Measurements from ENCODE around the gene KIF2A. TPM values are rescaled to one million over a fixed set of nuclear protein-coding genes. Genes with fewer than 3 reads are reported as not detected.

The KIF2A gene
- total and polyA plus RNA-seq, 2 of the 4 experiments (the other 2 are of a cell fraction) = 23.6 to 37.3 TPM

GRCh38 chr5:62373382-62373781 lies 67.4 kb downstream of the KIF2A start:
- intact Hi-C loops (cut with micrococcal nuclease) = no loop called here
- Histone ChIP-seq H3K36me3 (ENCODE audit: control insufficient read depth, insufficient read depth, low read length) (peaks cover 20% of the 10 kb centered on the region), H3K27me3 (ENCODE audit: control insufficient read depth, insufficient read depth, low read length) (no peaks in the 10 kb centered on the region), H2BK5ac (ENCODE audit: low read depth, low read length, poor library complexity, severe bottlenecking) (no peak overlapping the region), H2AK9ac (replicated peaks; ENCODE audit: low read depth, low read length, poor library complexity) (no peak overlapping the region), H3K4ac (ENCODE audit: low read depth, low read length) (no peak overlapping the region), H2BK120ac (ENCODE audit: low read depth, low read length) (no peak overlapping the region), H3K18ac (ENCODE audit: low read depth, low read length) (no peak overlapping the region), H3K27ac (ENCODE audit: insufficient read depth, low read length) (no peak overlapping the region), H4K20me1 (ENCODE audit: insufficient read depth, low read length) (no peaks in the 10 kb centered on the region), H4K91ac (ENCODE audit: insufficient read depth, low read depth, low read length) (no peak overlapping the region), H3K14ac (replicated peaks; ENCODE audit: low read depth, low read length) (no peak overlapping the region), H3K9me3 (ENCODE audit: control insufficient read depth, insufficient read depth, low read length) (no peaks in the 10 kb centered on the region), H3K4me2 (ENCODE audit: low read depth, low read length) (no peak overlapping the region), H3K56ac (ENCODE audit: extremely low read depth, insufficient read depth, low read length) (no peak overlapping the region), H2AFZ (replicated peaks; ENCODE audit: low read length, poor library complexity) (no peak overlapping the region), H2BK20ac (ENCODE audit: low read depth, low read length) (no peak overlapping the region), H2AK5ac (ENCODE audit: low read depth, low read length) (no peak overlapping the region), H3K4me3 (ENCODE audit: insufficient read depth, low read depth, low read length) (no peak overlapping the region), H3K9me1 (ENCODE audit: insufficient read depth, low read length) (no peaks in the 10 kb centered on the region), H4K8ac (ENCODE audit: low read depth in 2 of 2, low read length in 2 of 2) (no peak overlapping the region), H3K23ac (ENCODE audit: low read depth, low read length) (no peak overlapping the region), H3K79me1 (ENCODE audit: low read depth in 1 of 2, low read length in 2 of 2) (peaks cover 3% of the 10 kb centered on the region in 2 experiments; a peak in 1 of 4 replicates), H3K9ac (ENCODE audit: low read depth, low read length) (no peak overlapping the region), H4K5ac (ENCODE audit: low read depth, low read length) (no peak overlapping the region), H3K4me1 (ENCODE audit: control insufficient read depth, insufficient read depth, low read length) (no peaks in the 10 kb centered on the region), H2BK15ac (ENCODE audit: low read depth, low read length) (no peak overlapping the region)
- ATAC-seq (ENCODE audit: low read depth) = no peak
- DNase-seq = no peak
- no TSS peak for BruUV-seq (replicated peaks)
- ChIA-PET CTCF (no interaction called here), POLR2A (ENCODE audit: unreplicated experiment) (no interaction called here)
- dilution Hi-C loops (cut with HindIII; ENCODE audit: low sequenced_read_pairs, unreplicated experiment) = no loop called here
- no CpG with 5 or more reads among the region's 3 CpGs for WGBS, 2 experiments (ENCODE audit: extremely low coverage in 2 of 2, insufficient read length in 1 of 2)
- in situ Hi-C loops (cut with MboI; ENCODE audit: low sequenced_read_pairs) = no loop called here
- TF ChIP-seq MAZ (IDR thresholded peaks at IDR 0.05; ENCODE audit: borderline replicate concordance, low read depth, low read length) = no peak
- no peak for TF ChIP-seq POLR2A (IDR thresholded peaks at IDR 0.05; ENCODE audit: low read depth, low read length)
- TF ChIP-seq ELK1 (IDR thresholded peaks at IDR 0.05; ENCODE audit: borderline replicate concordance, low read depth, low read length) = no peak
- no peak for TF ChIP-seq FOS (IDR thresholded peaks at IDR 0.05; ENCODE audit: low read depth, low read length)

Measured in IMR-90 (cell line).